HG03558 (cell line): ENCODE results near the gene NUDT3.

Experiments used
- ATAC-seq: cut with Tn5 transposase; IDR thresholded peaks from one replicate; pipeline ENCODE4 v1.9.1; 2021; ENCODE audit warnings: moderate number of reproducible peaks; ENCODE audit not compliant: unreplicated experiment; ENCODE audit errors: extremely low read depth

The NUDT3 gene

DNA sequence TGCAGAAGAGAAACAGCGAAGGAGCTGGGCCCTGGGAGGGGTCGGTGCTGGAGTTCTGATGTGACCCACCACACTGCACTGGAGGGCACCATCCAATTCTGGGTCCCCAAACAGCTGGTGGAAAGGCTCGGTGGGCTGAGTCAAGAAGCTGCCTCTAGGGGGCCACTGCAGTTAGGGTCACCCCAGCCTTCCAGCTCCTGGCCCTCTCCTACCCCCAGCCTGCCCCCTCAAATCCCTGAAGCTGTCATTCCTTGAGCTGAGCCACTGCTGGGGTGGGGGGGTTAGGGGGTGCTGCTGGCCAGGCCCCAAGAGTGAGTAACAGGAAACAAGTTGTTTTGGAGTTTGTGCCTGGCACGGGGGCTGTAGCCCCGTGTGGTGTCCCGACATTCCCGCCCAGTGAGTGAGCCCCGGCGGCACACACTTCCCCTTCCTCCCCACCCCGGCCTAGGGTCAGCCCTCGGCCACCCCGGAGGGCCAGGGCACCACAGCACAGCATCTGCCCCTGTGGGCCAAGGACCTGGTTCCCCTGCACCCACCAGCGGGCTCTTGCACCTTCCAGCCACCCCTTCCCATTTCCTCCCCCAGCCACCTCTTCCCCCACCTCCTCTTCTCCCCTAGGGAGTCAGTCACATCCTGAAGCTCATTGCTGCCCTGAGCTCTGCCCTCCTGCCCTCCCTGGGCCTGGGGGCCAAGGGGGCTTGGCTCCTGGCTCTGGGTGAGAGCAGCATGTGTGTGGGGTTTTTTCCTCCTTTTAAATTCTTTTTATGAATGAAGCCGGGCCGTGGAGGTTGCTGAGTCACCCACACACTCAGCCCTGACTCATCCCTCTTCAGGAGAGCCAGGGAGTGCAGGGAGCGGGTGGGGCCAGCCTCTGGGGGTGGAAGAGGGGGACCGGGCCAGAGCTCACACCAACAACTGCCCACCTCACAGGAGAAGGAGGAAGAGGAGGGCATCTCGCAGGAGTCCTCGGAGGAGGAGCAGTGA lies 148.3 kb downstream of the NUDT3 start:
- no peak for ATAC-seq

DNA sequence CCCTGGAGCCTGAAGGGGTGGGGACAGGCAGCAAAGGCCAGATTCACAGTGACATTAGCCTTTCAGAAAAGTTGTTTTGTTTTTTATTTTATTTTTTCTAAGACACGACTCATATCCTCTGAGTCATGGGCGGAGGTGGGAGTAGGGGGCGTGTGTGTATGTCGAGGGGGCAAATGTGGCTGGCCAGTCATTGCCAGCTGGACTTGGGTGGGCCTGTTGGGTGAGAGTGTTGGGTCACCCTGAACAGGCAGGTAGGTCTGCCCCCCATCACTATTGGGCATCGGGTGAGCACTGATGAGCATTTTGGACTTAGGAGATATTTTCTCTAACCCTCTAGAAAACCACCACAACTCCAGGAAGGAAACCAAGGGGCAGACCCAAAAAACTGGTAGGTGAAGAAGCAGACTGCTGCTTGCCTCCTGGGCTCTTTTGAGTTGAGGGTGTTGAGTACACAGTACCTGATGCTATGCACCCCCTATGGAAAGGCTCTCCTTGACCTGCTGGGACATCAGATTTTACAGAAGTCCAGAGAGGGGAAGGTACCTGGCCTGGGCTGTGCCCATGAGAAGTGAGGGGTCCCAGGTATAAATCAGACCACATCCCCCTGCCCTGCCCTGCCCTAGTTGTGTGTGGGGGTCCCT lies 149.2 kb downstream of the NUDT3 start:
- no peak for ATAC-seq

DNA sequence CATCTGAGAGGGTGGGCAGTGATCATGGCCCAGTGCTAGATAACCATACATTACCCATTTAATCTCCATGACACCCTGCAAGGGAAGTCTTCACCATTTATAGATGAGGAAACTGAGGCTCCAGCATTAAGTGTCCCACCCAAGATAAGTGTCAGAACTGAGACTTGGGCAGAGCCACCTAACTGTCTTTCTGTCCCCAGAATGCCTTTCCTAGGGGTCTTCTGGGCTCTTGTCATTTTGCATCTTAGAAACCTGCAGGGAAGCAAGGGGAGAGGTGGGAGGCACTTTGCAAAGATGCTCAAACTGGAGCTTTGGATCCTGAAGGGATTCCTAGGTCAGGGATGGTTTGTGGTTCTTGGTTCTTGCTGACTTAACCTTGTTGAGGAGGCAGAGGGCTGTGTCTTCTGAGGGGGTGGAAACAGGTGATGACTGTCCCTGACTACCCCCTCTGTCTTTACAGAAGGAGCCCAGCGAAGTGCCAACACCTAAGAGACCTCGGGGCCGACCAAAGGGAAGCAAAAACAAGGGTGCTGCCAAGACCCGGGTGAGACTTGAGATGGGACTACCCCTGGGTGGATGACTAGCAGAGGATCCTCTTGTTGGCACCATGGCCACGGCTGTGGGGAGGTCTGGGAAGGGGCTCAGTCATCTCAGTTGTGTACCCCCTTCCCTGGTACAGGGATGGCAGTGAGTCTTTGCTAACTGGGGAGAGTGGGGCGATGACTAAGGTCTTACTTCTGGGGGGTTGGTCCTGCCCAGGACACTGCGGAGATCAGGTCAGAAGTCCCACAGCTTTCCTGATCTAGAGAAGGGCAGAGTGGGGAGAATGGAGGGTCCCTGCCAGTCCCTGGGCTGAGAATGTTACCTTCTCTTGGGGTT lies 150.0 kb downstream of the NUDT3 start:
- ATAC-seq: no peak

DNA sequence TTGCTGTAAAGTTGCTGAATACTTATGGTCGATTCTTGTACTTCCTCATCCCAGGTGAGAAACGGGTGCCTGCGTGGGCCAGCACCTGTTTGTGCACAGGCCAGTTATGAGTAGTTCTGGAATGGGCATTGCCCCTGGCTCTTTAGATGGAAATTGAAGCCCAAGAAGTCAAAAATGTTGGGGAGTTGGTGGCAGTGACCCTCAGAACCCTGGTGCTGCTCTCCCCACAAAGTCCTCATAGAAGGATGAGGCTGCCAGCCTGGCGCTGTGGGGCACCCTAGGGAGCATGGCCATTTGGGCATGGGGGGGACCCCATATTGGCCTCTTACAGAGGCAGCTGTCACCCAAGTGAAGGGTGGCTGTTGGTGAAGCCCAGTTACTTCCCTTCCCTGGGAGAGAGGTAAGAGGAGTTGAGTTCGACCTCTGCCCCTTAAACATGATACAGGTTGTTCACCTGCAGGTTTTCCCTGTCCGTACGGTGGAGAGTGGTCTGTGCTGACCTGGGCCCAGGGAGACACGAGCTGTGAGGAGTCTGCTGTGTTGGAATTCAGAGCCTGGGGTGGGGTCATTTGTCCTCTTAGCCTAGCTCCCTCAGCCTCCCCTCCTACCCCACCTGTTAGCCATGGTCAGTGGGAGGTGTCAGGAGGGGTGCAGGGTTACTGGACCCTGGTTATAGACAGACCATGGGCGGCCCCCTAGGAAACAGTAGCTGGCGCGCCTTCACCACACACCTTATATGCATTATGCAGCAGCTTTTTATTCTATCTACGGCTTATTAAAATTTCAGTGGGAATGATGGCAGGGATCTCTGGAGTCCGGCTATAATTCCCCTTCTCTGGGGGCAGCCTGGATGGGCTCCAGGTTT lies 150.9 kb downstream of the NUDT3 start:
- no peak for ATAC-seq

DNA sequence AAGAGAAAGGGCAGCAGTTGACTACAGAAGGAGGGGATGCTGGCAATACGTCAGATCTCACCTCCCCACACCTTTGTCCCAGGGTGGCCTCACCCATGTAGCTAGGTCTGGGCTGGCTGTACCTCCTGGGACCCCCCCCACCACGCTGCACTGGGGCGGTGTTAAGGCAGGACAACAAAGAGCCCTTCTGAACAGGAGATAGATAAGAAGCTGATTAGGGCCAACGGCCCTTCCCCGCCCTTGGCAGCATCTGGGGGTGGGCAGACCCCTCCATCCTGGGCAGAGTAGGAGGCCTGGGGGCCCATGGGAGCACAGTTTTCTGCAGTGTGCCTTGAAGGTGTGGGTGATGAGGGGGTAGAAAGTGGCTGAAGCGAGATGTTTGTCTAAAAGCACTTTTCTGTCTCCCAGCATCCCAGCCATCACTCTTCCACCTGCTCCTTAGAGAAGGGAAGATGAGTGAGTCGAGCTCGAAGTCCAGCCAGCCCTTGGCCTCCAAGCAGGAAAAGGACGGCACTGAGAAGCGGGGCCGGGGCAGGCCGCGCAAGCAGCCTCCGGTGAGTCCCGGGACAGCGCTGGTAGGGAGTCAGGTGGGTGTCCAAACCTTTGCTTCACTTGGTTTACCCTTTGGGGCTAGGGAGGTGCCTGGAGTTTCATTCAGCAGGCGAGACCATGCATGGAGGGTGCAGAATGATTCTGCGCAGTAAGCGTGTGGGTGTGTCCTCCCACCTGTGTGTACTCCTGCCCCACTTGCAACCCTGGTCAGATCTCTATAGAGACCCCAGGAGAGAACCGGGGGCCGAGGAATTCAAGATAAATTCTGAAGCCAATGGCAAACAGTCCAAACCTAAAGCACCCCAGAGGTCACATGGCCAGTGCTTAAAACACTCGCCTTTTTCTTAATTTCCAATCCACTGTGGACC lies 151.9 kb downstream of the NUDT3 start:
- ATAC-seq: no peak

DNA sequence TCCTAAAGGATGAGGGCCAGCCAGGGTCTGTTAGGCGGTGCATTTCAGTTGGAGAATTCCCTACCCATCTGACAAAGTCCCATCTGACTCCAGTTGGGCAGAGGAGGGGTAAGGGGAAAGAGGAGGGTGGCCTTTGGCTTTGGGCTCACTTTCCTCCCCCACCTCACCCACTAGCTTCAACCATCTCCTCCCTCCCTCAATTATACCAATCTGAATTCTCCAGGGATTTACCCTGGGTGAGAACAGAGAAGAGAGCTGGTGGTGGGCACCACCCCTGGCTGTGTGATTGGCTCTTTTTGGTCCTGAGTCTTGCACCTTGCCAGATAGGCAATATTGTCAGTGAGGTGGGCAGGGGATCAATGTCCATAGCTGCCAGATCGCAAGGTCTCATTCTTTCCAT lies 152.6 kb downstream of the NUDT3 start:
- ATAC-seq: no peak

DNA sequence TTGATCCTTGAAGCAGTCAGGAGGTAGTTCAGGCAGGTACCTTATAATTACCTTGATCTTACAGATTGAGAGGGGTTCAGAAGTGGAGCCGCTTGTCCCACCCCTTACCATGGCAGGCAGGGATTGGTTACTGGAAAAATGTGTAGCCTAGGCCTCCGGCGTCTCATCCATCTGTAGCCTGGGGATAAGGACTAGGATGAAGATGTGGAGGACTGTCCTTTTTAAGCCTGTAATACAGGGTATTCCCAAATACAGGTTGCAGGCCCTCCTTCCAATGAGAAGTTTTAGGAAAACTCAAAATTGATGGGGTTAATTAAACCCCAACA lies 153.0 kb downstream of the NUDT3 start:
- ATAC-seq: no peak

DNA sequence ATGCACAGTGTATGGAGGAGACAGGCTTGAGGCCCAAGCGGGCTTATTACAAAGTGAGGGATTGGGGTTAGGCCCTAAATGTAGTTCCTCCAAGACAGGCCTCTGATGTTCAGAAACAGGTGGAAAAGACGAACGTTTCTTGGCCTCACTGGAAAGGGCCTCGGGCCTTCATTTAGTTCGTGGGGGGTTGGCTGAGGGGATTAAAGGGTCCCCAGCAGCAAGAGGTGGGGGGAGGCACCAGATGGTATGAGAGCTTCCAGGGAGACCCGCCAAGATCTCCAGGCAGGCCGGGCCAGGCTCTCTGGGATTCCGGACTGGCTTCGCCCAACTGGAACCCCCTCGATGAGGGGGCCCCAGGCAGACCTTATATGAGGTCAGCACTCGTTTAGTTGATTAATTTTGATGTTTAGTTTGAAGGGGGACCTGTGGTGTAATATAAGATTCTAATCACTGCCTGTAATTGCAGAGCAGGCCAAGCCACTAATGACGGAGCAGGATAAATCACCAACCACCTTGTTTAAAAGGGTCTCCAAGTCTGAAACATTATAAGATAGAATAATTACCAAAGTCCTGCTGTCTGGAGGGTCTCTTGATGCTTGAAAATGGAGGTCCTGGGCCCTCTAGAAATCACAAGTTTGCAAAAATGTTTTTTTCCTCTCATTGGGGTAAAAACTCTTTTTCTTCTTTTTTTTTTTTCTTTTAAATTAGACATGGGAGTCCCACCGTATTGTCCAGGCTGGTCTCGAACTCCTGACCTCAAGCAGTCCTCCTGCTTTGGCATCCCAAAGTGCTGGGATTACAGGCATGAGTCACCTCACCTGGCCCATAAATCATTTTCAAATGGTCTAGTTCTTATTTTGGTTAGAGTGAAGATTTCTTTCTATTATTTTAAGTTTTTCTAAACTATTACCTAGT lies 153.6 kb downstream of the NUDT3 start:
- no peak for ATAC-seq

DNA sequence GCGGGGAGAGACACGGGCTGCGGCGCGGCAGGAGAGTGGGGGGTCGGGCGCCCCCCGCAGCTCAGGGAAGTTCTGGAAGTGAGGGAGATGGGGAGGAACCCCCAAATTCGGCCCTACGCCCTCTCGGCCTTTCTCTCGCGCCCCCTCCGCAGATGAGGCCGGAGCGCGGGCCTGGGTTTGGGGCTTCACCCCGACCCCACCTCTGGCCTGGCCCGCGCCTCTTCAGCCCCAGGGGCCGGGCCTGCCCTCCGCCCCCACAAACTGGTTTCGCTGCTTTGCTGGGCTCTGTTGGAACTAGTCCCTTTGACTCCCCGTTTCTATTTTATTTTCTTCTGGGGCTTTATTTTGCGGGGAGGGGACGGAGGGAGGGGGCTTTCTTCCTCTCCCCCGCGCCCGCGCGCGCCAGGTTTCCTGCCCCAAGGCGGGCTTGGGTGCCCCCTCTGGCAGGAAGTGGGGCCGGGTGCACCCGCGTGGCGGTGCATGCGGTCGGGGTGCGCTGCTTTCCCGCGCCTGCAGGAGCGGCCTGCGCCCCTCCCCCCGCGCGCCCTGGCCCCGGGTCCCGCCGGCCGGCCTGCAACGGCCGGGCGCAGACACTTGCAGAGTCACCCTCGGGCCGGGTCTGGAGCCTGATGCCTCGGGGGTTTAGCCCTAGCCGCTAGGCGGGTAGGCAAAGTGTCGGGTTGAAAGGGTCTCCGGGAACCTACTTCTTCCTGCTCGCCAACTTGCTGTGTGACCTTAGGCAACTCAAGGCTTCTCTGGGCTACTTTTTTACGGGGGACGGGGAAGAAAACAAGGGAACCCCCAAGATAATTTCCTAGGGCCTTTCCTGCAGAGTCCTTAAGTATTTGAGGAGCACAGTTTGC lies 154.5 kb downstream of the NUDT3 start:
- ATAC-seq: no peak

DNA sequence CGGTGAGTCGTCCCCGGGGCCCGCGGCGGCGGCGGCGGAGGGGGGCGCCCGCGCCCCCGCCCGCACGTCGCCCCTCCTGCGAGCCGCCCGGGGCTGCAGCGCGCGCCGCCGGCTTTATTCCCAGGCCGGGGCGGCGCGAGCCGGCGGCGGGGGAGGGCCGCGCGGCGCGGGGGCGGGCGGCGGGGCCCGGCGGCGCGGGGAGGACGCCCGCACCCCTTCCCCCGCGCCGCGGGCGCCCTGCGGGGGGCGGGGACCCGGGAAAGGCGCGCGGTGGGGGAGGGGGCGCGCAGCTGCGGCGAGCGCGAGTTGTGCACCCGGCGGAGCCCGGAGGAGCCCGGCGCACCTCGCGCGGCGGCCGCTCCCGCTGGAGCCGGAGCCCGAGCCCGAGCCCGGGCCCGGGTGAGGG lies 155.2 kb downstream of the NUDT3 start:
- ATAC-seq: no peak

DNA sequence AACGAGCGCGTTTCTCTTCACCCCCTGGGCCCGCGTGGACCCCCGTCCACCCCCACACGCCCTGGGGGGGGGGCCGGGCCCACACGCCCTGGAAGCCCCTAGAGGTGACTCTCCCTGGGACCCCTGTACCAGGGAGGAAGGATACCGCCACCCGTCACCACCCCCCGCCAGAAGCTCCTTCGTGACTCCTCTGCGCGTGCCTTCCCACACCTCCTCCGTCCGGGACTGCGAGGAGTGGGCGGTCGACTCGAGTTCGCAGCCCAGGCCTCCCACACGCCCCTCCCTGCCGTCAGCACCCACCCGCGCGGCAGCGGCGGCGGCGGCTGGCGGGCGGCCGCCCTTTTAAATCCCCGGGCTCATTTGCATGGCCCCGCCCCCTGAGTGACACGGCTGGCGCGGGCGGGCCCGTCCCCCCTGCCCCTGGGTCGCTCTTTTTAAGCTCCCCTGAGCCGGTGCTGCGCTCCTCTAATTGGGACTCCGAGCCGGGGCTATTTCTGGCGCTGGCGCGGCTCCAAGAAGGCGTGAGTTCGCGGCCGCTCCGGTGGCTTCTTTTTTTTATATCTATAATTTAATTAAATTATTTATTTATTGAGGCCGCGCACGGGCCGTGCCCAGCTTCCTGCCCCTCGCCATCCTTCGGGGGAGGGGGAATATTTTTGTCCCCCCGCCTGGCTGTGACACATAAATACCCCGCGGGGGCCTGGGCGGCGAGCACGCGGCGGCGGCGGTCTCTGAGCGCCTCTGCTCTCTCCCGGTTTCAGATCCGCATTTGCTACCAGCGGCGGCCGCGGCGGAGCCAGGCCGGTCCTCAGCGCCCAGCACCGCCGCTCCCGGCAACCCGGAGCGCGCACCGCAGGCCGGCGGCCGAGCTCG lies 155.8 kb downstream of the NUDT3 start, which contains the start of gene HMGA1:
TSS of gene HMGA1 (plus strand) at position 431 of the 873 bp plus-strand sequence. CDS start 3,908 bp downstream, outside the sequence.
- ATAC-seq: no peak

DNA sequence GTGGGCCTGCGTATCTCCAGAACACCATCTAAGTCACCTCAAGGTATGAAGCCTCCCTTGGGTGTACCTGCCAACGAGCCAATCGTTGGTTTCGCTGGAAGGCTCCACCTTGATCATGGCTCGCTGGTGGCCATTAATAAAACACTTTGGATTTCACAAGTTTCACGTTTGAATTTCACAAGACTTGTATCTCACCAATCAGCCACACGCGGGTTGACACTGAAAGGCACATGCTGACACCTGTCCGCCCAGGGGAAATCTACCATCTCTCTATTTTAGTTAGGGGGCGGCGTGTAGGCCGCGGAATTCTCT lies 156.4 kb downstream of the NUDT3 start:
- ATAC-seq: no peak

DNA sequence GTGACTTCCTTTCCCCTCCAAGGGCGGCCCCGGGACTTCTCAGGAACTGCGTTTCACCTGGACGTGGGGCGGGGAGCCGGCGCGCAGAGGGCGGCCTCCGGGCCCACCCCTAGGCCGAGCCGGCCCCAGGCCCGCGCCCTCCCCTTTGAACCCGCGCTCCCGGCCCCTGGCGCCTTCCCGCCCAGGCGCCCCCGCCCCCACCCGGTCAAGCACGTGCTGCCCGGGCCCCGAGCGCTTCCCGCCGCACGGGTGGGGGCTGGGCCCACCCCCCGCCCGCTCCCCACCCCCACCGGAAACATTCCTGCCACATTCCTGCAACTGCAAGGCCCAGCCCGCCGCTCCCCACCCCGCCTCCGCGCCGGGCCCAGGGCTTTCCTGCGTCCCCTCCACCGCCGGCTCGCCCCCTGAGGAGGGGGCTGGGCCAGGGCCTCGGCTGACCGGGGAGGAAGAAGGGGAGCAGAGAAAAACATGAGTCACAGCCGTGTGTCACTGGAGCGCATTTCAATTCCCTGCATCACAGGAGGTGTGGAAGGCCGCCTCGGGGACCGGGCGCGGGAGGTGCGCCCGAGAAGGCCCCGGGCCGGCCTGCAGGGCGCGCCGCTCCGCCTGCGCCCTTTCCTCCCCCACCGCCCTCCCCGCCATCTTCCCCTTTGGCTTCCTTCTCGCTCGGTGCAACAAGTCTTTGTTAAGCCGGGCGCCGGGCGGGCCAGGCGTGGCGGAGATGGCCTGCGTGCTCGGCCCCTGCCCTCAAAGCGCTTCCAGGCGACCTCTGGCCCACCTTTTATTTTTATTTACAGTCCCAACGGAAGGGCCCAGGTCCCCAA lies 156.9 kb downstream of the NUDT3 start:
- no peak for ATAC-seq

DNA sequence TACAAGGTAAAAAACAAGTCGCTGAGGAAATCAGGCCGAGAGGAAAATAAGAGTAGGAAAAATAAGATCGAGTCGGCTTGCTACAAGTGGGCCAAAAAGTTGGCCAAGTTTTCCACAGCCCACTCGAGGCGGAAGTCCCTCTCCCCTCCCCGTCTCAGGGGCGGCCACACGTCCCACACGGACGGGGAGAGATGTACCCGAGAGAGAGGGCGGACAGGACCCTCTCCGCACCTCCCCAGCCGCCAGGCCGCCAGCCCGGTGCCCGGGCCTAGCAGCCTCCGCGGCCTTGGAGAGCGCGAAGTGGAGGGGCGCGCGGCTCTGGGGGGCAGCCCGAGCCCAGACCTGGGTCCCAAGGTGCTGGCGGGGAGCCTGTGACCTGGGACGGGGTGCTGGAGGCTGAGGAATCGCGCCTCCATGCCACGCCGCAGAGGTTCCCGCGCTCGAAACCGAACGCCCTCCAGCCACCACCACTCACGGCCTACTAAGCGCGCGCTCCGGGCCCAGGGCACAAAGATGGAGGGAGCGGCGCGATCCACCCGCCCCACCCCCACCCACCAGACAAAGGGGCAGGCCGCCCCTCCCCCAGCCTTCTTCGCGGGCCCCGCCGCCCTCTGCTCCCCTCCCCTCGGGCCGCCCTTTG lies 157.7 kb downstream of the NUDT3 start:
- no peak for ATAC-seq

DNA sequence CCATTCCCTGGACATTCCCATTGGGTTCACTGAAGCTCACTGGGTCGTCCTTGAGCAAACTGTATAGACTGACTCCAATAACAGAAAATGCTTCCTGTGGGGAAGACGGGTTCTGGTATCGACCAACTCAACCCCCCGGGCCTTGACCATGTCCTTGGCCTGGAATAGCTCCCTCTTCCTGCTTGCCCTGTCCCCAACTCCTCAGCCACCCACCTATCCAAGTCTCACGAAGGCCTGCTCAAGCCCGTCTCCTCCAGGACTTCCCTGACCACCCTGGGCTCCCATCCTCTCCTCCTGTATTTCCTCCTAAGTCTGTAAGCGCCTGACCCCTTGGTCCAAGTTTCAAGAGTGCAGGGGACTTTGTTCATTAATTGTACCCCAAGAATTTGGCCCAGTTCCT lies 158.6 kb downstream of the NUDT3 start:
- ATAC-seq: no peak
